Measurements from ENCODE around the gene TTLL5. TPM values are rescaled to one million over a fixed set of nuclear protein-coding genes. Genes with fewer than 3 reads are reported as not detected.

The TTLL5 gene
- total RNA-seq, 2 donors from 2014 or later: 26.5 to 37.3 TPM

DNA sequence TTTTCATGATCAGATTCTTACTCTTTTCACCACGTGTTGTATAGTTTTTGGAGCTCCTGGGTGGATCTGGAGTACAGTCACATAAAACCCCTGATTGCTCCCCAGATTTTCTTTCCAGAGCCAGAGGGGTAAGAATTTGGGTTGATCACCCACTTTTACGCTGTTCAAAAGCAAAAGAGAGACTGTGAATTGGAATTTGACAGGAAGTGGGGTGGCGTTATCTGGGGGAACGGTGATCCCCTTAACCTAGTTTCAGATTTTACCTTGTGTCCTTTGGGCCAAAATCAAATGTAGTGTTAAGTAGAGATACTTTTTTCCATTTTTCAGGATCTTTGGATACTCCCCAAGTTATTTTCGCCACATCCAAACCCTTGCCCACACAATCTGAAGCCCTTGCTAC, 245.2 kb downstream of the TTLL5 start:
- no peak for DNase-seq
- H3K4me3 ChIP-seq: no peak overlapping the region
- H3K4me1 ChIP-seq: no peaks in the 10 kb centered on the region
- no peak overlapping the region for H3K27ac ChIP-seq
- TF ChIP-seq CTCF (IDR thresholded peaks at IDR 0.05): no peak
- H3K27me3 ChIP-seq: no peaks in the 10 kb centered on the region
- intact Hi-C loops (cut with DNase I): loop anchor here (2.0 to 10.0 kb wide), 2 partner anchors 75 to 201 kb away; partner anchors contain the start of gene TGFB3
- no peaks in the 10 kb centered on the region for H3K9me3 ChIP-seq
- H3K36me3 ChIP-seq: no peaks in the 10 kb centered on the region
- H3K9ac ChIP-seq (ENCODE audit: low read depth in 2 of 2, low read length in 2 of 2): no peak overlapping the region

DNA sequence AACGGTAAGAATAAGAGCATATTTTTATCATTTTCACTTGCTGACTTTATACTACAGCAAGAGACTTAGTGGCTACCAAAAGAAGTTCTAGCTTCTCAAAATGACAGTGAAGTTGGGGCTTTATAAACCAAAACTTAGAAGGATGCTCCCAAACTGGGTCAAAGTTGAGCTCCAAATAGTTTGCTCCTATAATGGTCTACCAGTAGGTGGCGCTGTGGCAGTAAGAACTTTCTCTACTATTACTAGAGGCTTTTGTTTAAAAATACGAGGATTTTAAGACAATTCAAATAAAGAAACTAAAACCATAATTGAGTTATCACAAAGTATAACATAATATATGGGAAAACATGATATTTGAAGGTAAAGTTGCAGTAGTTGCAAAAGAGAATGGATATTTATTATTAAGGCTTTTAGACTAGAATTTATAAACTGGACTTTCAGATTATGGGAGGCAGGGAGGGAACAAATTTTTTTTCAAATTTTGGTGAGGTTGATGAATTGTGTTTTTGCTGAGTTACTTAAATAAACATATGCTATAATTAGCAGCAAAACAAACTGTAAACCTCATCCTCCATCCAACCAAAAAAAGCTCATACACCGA, 245.7 kb downstream of the TTLL5 start:
- Histone ChIP-seq H3K27ac (no peak overlapping the region), H3K4me1 (no peaks in the 10 kb centered on the region), H3K27me3 (no peaks in the 10 kb centered on the region), H3K36me3 (no peaks in the 10 kb centered on the region), H3K9ac (ENCODE audit: low read depth in 2 of 2, low read length in 2 of 2) (no peak overlapping the region), H3K4me3 (no peak overlapping the region), H3K9me3 (no peaks in the 10 kb centered on the region)
- intact Hi-C loops (cut with DNase I): loop anchor here (2.0 to 10.0 kb wide), 2 partner anchors 74 to 202 kb away; partner anchors contain the start of gene TGFB3
- TF ChIP-seq CTCF (IDR thresholded peaks at IDR 0.05): peak; percentile 93
- DNase-seq: peak; percentile 78

- intact Hi-C loops (cut with DNase I): loop anchor here (2.0 to 10.0 kb wide), 2 partner anchors 73 to 203 kb away; partner anchors contain the start of gene TGFB3
- no peaks in the 10 kb centered on the region for H3K27me3 ChIP-seq
- no peak for DNase-seq
- no peak overlapping the region for H3K4me3 ChIP-seq
- no peaks in the 10 kb centered on the region for H3K36me3 ChIP-seq
- H3K9ac ChIP-seq (ENCODE audit: low read depth in 2 of 2, low read length in 2 of 2): no peak overlapping the region
- no peak for TF ChIP-seq CTCF (IDR thresholded peaks at IDR 0.05)
- H3K4me1 ChIP-seq: peaks cover 3% of the 10 kb centered on the region
- H3K9me3 ChIP-seq: no peaks in the 10 kb centered on the region
- no peak overlapping the region for H3K27ac ChIP-seq
Observed at GRCh38 chr14:75907756-75908359, 246.8 kb downstream of the TTLL5 start.

- TF ChIP-seq CTCF (IDR thresholded peaks at IDR 0.05): no peak
- intact Hi-C loops (cut with DNase I): loop anchor here (10.0 kb wide), 1 partner anchor 205 kb away; no protein-coding TSS in a partner anchor
- no peak overlapping the region for H3K4me3 ChIP-seq
- no peaks in the 10 kb centered on the region for H3K36me3 ChIP-seq
- no peak for DNase-seq
- H3K4me1 ChIP-seq: peaks cover 6% of the 10 kb centered on the region
- no peaks in the 10 kb centered on the region for H3K27me3 ChIP-seq
- no peaks in the 10 kb centered on the region for H3K9me3 ChIP-seq
- no peak overlapping the region for H3K9ac ChIP-seq (ENCODE audit: low read depth in 2 of 2, low read length in 2 of 2)
- H3K27ac ChIP-seq: no peak overlapping the region
Observed at GRCh38 chr14:75909630-75910029, 248.6 kb downstream of the TTLL5 start.

GRCh38 chr14:75910048-75910447, 249.0 kb downstream of the TTLL5 start:
- Histone ChIP-seq H3K4me3 (no peak overlapping the region), H3K27ac (peak overlapping the region; percentile 28), H3K9me3 (no peaks in the 10 kb centered on the region), H3K36me3 (no peaks in the 10 kb centered on the region), H3K27me3 (no peaks in the 10 kb centered on the region), H3K9ac (ENCODE audit: low read depth in 2 of 2, low read length in 2 of 2) (no peak overlapping the region), H3K4me1 (peaks cover 6% of the 10 kb centered on the region)
- TF ChIP-seq CTCF (IDR thresholded peaks at IDR 0.05): no peak
- intact Hi-C loops (cut with DNase I): no loop called here
- DNase-seq: no peak
